ENCODE measurements around the gene SNAI3. TPM values are rescaled to one million over a fixed set of nuclear protein-coding genes. Genes with fewer than 3 reads are reported as not detected.
A peak's percentile ranks its signal among the peaks of the same experiment; 100 is the strongest.

The SNAI3 gene
- total RNA-seq, 4 donors from 2014 or later, result 0.23 to 0.95 TPM; not detected in 2

DNA sequence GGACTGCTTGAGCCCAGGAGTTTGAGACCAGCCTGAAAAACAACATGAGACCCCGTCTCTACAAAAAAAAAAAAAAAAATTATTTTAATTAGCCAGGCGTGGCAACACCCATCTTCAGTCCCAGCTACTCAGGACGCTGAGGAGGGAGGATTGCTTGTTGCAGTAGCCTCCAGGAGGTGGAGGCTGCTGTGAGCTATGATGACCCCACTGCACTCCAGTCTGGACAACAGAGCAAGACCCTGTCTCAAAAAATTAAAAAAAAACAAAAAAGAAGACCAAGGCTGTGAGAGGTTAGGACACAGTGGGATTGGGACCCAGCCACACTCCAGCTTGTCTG lies 1.3 kb upstream of the SNAI3 start:
- no peaks in the 10 kb centered on the region for H3K9me3 ChIP-seq
- H3K4me1 ChIP-seq, result peaks cover 24 to 53% (median 39%) of the 10 kb centered on the region in 3 donors
- H3K27ac ChIP-seq, result no peak overlapping the region
- peaks cover 7 to 99% (median 13%) of the 10 kb centered on the region in 4 donors for H3K27me3 ChIP-seq
- no peak for DNase-seq
- H3K36me3 ChIP-seq, result no peaks in the 10 kb centered on the region
- intact Hi-C loops (cut with DNase I), result no loop called here
- TF ChIP-seq CTCF (IDR thresholded peaks at IDR 0.05), result no peak
- no peak for TF ChIP-seq POLR2A (IDR thresholded peaks at IDR 0.05)
- H3K4me3 ChIP-seq, result no peak overlapping the region
- 45 to 55% methylated on average over 3 of the region's 3 CpGs for WGBS, 2 donors

DNA sequence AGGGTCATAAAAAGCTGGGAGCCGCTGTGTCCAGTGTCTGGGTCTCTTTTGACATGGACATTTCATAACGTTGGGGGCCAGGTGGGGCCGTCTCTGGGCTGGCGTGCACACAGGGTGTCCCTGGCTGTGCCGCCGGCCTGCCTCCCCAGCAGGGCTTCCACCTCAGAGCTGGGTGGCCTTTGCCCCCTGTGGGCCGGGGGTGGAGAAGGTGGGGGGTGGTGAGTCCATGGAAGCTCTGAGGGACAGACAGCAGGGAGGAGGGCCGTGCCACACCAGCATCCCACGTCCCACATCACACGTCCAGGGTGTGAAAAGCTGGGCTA lies 908 bp upstream of the SNAI3 start:
- no peak for TF ChIP-seq CTCF (IDR thresholded peaks at IDR 0.05)
- no peak for TF ChIP-seq POLR2A (IDR thresholded peaks at IDR 0.05)
- intact Hi-C loops (cut with DNase I), result no loop called here
- Histone ChIP-seq H3K9me3 (no peaks in the 10 kb centered on the region), H3K27me3 (peaks cover 7 to 98% (median 13%) of the 10 kb centered on the region in 4 donors), H3K27ac (no peak overlapping the region), H3K36me3 (no peaks in the 10 kb centered on the region), H3K4me1 (peaks cover 21 to 52% (median 35%) of the 10 kb centered on the region in 3 donors), H3K4me3 (no peak overlapping the region)
- no peak for DNase-seq
- WGBS, 2 donors, result 27% methylated on average over 4 of the region's 10 CpGs; no CpG with 5 or more reads in 1 of the 2 donors

- H3K27me3 ChIP-seq, result peaks cover 7 to 98% (median 13%) of the 10 kb centered on the region in 4 donors
- peaks cover 18 to 50% (median 28%) of the 10 kb centered on the region in 3 donors for H3K4me1 ChIP-seq
- no peak for DNase-seq
- H3K36me3 ChIP-seq, result no peaks in the 10 kb centered on the region
- TF ChIP-seq CTCF (IDR thresholded peaks at IDR 0.05) (no peak), POLR2A (IDR thresholded peaks at IDR 0.05) (peak in 1 of 4 donors; percentile 35)
- H3K9me3 ChIP-seq, result no peaks in the 10 kb centered on the region
- peak overlapping the region; percentile 44 to 68 (median 58) for H3K4me3 ChIP-seq
- no CpG with 5 or more reads among the region's 25 CpGs for WGBS, 2 donors
- intact Hi-C loops (cut with DNase I), result no loop called here
- peak overlapping the region in 3 of 4 donors; percentile 42 to 69 (median 49) for H3K27ac ChIP-seq
These were observed 257 bp downstream of the SNAI3 start for GRCh38 chr16:88686062-88686438.

DNA sequence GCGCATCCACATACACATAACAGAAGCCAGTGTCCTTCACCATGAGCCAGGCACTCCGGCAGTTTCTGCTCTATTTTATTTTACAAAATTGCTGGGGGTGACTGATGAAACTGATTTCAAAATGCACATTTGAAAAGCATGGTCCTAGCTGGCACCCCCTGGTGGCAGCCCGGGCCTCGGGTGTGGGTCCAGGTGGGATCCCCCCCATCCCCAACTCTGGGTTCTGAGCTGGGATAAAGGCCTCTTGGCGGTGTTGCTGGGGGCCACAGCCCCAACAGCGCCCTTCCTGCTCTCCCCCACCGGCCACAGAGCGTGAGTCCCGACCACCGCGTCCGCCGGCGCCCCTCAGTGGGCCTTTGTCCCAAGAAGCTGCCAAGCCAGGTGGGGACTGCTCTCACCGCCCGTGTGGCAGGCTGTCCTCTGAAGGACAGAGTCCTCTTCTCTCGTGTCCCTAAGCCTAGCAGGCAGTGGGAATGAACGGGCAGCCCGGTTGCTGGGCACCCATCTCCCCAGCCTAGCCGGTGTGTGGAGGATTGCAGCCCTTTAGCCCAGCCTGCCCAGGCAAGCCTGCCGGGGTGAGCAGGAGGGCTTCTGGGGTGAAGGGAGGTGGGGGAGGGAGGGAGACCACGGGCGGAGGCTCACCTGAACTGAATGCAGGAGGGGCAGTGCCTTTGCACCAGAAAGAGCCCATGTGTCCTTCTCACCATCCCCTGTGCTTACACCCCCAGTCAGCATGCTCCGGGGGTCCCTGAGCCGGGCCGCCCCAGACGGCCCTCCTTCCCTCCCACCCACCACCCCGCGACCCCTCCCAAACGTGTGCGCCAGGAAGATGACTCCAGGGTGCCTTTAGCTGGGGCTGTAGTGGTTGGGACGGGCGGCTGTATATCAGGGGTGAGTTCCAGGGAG lies 898 bp downstream of the SNAI3 start:
- peak overlapping the region; percentile 22 to 69 (median 36) for H3K27ac ChIP-seq
- H3K27me3 ChIP-seq, result peaks cover 7 to 98% (median 13%) of the 10 kb centered on the region in 4 donors

More for the DNA sequence above, 898 bp downstream of the SNAI3 start:
- Histone ChIP-seq H3K4me3 (peak overlapping the region; percentile 44 to 68 (median 58)), H3K36me3 (no peaks in the 10 kb centered on the region), H3K9me3 (no peaks in the 10 kb centered on the region), H3K4me1 (peaks cover 18 to 53% (median 28%) of the 10 kb centered on the region in 3 donors)
- no peak for DNase-seq
- 5 to 13% methylated on average over 9 to 21 of the region's 33 CpGs for WGBS, 2 donors
- intact Hi-C loops (cut with DNase I), result no loop called here
- TF ChIP-seq CTCF (IDR thresholded peaks at IDR 0.05) (peak in 5 of 6 experiments; percentile 38 to 61 (median 43)), POLR2A (IDR thresholded peaks at IDR 0.05) (no peak)

All from esophagus squamous epithelium (tissue), 5 donors.